T-helper 2 cell treated with Interferon-gamma antibody and Interleukin-4, amounts not matched to agents 5 μg/mL and 100 μg/mL, for 36 hours (primary cell): ENCODE results near the gene THBS2.

Source experiments
- DNase-seq: peaks from one replicate; pipeline ENCODE4 v3.0.0; 2021; ENCODE audit warnings: low spot score
- H3K27ac Mint-ChIP-seq: one replicate; pipeline ENCODE4 v1.8.0; 2021; ENCODE audit warnings: mild to moderate bottlenecking, mixed read lengths
- H3K27me3 Mint-ChIP-seq: one replicate; pipeline ENCODE4 v1.8.0; 2021; ENCODE audit warnings: low read depth, mixed read lengths
- H3K36me3 Mint-ChIP-seq: one replicate; pipeline ENCODE4 v1.8.0; 2021; ENCODE audit warnings: low read depth, mixed read lengths
- H3K4me1 Mint-ChIP-seq: one replicate; pipeline ENCODE4 v1.8.0; 2021; ENCODE audit warnings: low read depth, mixed read lengths
- H3K4me3 Mint-ChIP-seq: one replicate; pipeline ENCODE4 v1.8.0; 2022; ENCODE audit warnings: mild to moderate bottlenecking, moderate library complexity, mixed read lengths
- H3K9me3 Mint-ChIP-seq: one replicate; pipeline ENCODE4 v1.8.0; 2021; ENCODE audit warnings: mixed read lengths

THBS2 gene

GRCh38 chr6:169251371-169251802 lies 2.3 kb downstream of the THBS2 start:
- H3K4me1 Mint-ChIP-seq: peaks cover 3% of the 10 kb centered on the region
- H3K27me3 Mint-ChIP-seq: peaks cover 56% of the 10 kb centered on the region
- DNase-seq: no peak
- H3K4me3 Mint-ChIP-seq: no peak overlapping the region
- peaks cover 10% of the 10 kb centered on the region for H3K9me3 Mint-ChIP-seq
- no peak overlapping the region for H3K27ac Mint-ChIP-seq
- H3K36me3 Mint-ChIP-seq: no peaks in the 10 kb centered on the region

DNA sequence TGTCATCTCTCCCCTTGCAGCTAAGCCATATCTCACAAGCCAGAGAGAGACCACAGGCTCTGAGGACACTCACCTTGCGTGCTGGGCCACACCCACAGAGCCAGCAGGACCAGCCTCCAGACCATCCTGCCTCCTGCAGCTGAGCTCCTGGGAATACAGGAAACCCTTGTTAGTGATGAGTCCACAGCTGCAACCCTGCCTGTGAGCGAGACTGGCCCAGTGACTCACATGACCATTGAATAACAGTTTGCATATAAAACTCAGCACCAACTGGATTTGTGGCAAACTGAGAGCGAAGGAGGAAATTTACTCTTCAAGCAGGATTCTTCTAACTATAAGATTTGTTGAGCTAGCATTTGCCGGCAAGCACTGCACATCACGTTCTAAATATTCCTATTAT lies 3.0 kb downstream of the THBS2 start:
- H3K27ac Mint-ChIP-seq: no peak overlapping the region
- H3K36me3 Mint-ChIP-seq: no peaks in the 10 kb centered on the region
- DNase-seq: no peak
- H3K27me3 Mint-ChIP-seq: peaks cover 52% of the 10 kb centered on the region
- no peak overlapping the region for H3K4me3 Mint-ChIP-seq
- H3K4me1 Mint-ChIP-seq: peaks cover 3% of the 10 kb centered on the region
- peaks cover 10% of the 10 kb centered on the region for H3K9me3 Mint-ChIP-seq

DNA sequence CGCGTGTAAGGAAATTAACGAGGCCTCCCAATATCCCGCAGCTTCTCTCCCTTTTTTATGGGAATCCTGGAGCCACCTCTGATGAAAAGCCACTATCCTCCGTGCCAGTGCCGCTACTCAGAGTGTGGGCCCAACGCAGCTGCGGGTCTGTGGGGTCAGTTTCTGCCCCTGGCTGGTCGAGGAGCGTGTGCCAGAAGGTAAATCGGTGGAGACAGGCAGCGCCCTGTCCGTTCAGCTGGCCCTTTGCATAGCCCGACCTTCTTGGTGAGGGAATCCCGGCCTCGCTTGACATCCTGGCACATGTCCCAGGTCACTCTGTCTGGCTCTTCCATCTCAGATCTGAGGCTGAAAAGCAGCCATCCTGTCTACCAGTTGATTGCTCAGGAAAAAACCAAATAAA lies 4.6 kb downstream of the THBS2 start:
- H3K4me3 Mint-ChIP-seq: no peak overlapping the region
- peaks cover 3% of the 10 kb centered on the region for H3K4me1 Mint-ChIP-seq
- peaks cover 37% of the 10 kb centered on the region for H3K27me3 Mint-ChIP-seq
- no peak overlapping the region for H3K27ac Mint-ChIP-seq
- no peaks in the 10 kb centered on the region for H3K36me3 Mint-ChIP-seq
- DNase-seq: no peak
- H3K9me3 Mint-ChIP-seq: peaks cover 10% of the 10 kb centered on the region

DNA sequence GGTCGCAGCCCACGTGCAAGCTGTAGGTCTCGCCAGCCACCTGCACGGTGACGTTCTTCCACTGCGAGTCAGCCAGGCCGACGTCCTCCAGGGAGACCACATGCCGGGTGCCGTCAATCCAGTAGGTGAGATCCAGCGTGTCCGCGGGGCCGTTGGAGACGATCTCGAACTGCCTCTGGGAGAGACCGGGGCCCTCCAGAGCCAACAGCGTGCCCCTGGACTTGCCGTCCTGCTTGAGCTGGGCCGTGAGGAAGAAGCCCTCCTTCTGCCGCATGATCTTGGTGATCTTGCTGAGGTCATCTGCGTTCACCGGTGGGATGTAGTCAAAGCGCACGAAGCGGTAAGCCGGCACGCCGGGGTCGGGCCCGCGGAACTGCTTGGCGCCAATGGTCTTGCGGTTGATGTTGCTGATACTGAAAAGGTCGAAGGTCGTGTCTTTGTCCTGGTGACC lies 5.1 kb downstream of the THBS2 start:
- Mint-ChIP-seq H3K27ac (no peak overlapping the region), H3K9me3 (peaks cover 10% of the 10 kb centered on the region), H3K4me1 (peaks cover 2% of the 10 kb centered on the region), H3K27me3 (peaks cover 32% of the 10 kb centered on the region), H3K4me3 (no peak overlapping the region), H3K36me3 (no peaks in the 10 kb centered on the region)
- no peak for DNase-seq

- Mint-ChIP-seq H3K36me3 (no peaks in the 10 kb centered on the region), H3K9me3 (peaks cover 10% of the 10 kb centered on the region), H3K4me1 (no peaks in the 10 kb centered on the region), H3K4me3 (no peak overlapping the region), H3K27me3 (peaks cover 27% of the 10 kb centered on the region), H3K27ac (no peak overlapping the region)
- no peak for DNase-seq
Observed at GRCh38 chr6:169247991-169248390, 5.7 kb downstream of the THBS2 start.

DNA sequence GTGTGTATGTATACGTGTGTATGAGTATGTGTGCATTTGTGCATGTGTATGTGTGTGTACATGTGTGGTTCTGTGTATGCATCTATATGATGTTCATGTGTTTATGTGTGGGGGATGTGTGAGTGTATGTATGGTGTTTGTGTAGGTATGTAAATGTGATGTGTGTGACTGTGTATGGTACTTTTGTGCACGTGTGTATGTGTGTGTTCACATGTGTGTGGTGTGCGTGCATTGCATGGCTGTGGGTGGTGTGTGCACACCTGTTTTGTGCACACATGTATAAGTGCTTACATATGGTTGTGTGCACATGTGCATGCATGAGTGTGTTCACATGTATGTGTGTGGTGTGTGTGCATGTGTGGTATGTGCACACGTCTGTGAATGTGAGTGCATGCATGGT lies 6.2 kb downstream of the THBS2 start:
- H3K4me1 Mint-ChIP-seq: no peaks in the 10 kb centered on the region
- H3K36me3 Mint-ChIP-seq: no peaks in the 10 kb centered on the region
- DNase-seq: no peak
- no peak overlapping the region for H3K4me3 Mint-ChIP-seq
- peaks cover 10% of the 10 kb centered on the region for H3K9me3 Mint-ChIP-seq
- no peak overlapping the region for H3K27ac Mint-ChIP-seq
- H3K27me3 Mint-ChIP-seq: peaks cover 21% of the 10 kb centered on the region

GRCh38 chr6:169246445-169246844 lies 7.2 kb downstream of the THBS2 start:
- H3K27me3 Mint-ChIP-seq: peaks cover 12% of the 10 kb centered on the region
- no peak overlapping the region for H3K4me3 Mint-ChIP-seq
- H3K27ac Mint-ChIP-seq: no peak overlapping the region
- H3K9me3 Mint-ChIP-seq: peaks cover 10% of the 10 kb centered on the region
- no peaks in the 10 kb centered on the region for H3K4me1 Mint-ChIP-seq
- no peak for DNase-seq
- H3K36me3 Mint-ChIP-seq: no peaks in the 10 kb centered on the region

- H3K4me3 Mint-ChIP-seq: no peak overlapping the region
- no peak for DNase-seq
Observed at GRCh38 chr6:169244684-169245383, 8.8 kb downstream of the THBS2 start.

DNA sequence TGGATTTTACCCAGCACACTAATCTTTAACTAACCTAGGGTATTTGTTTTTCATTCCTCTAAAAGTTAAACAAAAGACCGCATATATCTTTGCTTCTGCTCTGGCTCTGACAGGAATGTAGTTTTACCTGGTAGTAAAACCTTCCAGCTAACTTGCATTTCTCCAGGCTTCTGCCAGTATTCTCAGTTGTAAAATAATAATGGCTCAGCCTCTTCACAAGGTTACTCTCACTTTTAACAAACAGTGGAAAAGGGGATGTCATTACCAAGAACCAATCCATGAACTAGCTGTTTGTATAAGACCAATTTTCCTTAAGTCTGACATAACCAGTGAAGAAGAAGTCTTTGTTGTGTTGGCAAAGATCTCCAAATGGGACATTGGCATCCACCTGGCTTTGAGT lies 10.0 kb downstream of the THBS2 start:
- no peak overlapping the region for H3K4me3 Mint-ChIP-seq
- H3K4me1 Mint-ChIP-seq: no peaks in the 10 kb centered on the region
- H3K36me3 Mint-ChIP-seq: no peaks in the 10 kb centered on the region
- no peak overlapping the region for H3K27ac Mint-ChIP-seq
- no peaks in the 10 kb centered on the region for H3K27me3 Mint-ChIP-seq
- peaks cover 10% of the 10 kb centered on the region for H3K9me3 Mint-ChIP-seq
- DNase-seq: no peak

More at GRCh38 chr6:169244684-169245383, 8.8 kb downstream of the THBS2 start:
- H3K27me3 Mint-ChIP-seq: no peaks in the 10 kb centered on the region
- no peaks in the 10 kb centered on the region for H3K4me1 Mint-ChIP-seq
- H3K9me3 Mint-ChIP-seq: peaks cover 10% of the 10 kb centered on the region
- no peak overlapping the region for H3K27ac Mint-ChIP-seq
- H3K36me3 Mint-ChIP-seq: no peaks in the 10 kb centered on the region

DNA sequence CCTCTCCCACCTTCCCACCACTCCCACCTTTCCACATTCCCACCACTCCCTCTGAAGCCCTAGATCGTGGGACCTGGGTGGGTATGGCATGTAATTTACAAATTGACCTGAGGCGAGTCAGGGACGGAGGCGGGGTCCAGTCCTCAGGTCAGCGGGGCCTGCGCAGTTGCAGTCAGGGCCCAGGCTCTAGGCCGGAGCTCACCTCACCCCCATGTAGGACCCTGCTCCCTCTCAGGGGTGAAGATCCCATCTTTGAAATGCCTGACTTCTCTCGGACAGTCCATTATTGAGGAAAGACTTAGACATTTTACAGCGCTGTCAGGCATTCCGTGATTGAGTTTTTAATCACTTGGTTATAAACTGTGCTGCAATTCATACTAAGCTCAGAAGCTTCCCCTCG lies 10.5 kb downstream of the THBS2 start:
- Mint-ChIP-seq H3K4me3 (no peak overlapping the region), H3K36me3 (no peaks in the 10 kb centered on the region), H3K9me3 (peaks cover 10% of the 10 kb centered on the region), H3K27me3 (no peaks in the 10 kb centered on the region), H3K4me1 (no peaks in the 10 kb centered on the region), H3K27ac (no peak overlapping the region)
- DNase-seq: no peak

GRCh38 chr6:169241688-169242350 lies 11.8 kb downstream of the THBS2 start:
- Mint-ChIP-seq H3K4me3 (no peak overlapping the region), H3K27me3 (no peaks in the 10 kb centered on the region), H3K27ac (no peak overlapping the region), H3K9me3 (no peaks in the 10 kb centered on the region), H3K4me1 (no peaks in the 10 kb centered on the region), H3K36me3 (no peaks in the 10 kb centered on the region)
- DNase-seq: no peak

- H3K27ac Mint-ChIP-seq: no peak overlapping the region
- no peaks in the 10 kb centered on the region for H3K36me3 Mint-ChIP-seq
- no peaks in the 10 kb centered on the region for H3K27me3 Mint-ChIP-seq
- H3K4me1 Mint-ChIP-seq: no peaks in the 10 kb centered on the region
- H3K4me3 Mint-ChIP-seq: no peak overlapping the region
- no peaks in the 10 kb centered on the region for H3K9me3 Mint-ChIP-seq
- DNase-seq: no peak
Observed at GRCh38 chr6:169240591-169241390, 12.9 kb downstream of the THBS2 start.

DNA sequence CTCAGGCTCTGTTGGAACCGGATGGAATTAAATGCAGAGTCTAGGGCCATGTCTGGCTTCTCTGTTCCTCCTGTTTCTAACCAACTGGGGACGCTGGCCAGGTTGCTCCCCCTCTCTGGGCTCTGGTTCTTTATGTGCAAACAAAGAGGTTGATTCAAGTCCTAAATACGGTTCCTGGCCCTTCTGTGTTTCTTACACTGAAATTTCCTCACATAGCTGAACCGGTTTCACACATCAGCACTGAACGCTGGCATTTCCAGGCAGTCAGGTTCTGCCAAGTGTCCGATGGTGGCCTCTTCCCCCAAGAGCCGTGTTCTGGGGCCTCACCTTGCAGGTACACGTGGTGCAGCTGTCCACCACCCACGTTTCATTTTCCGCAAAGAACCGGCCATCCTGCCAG lies 13.5 kb downstream of the THBS2 start:
- no peaks in the 10 kb centered on the region for H3K4me1 Mint-ChIP-seq
- H3K36me3 Mint-ChIP-seq: no peaks in the 10 kb centered on the region
- no peaks in the 10 kb centered on the region for H3K27me3 Mint-ChIP-seq
- no peak for DNase-seq
- H3K4me3 Mint-ChIP-seq: no peak overlapping the region
- peaks cover 4% of the 10 kb centered on the region for H3K9me3 Mint-ChIP-seq
- H3K27ac Mint-ChIP-seq: no peak overlapping the region

DNA sequence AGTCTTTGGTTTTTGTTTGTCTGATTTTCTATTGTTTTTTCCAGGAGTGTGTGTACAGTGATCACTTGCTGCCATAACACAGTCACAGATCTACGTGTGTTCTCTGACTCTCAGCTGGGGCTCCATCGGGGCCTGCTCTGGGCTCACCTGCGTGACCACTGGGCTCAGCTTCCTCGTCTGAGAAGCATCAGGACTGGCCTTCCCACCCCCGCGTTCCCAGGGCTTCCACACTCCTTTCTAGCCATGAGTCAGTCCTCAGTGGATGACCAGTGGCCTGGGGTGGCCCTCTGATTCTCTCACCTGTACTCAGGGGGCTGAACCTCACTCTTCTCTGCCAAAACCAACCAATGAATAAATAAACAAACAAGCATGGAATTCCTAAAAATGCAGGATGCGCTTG lies 14.5 kb downstream of the THBS2 start:
- no peak overlapping the region for H3K27ac Mint-ChIP-seq
- no peak overlapping the region for H3K4me3 Mint-ChIP-seq
- H3K36me3 Mint-ChIP-seq: no peaks in the 10 kb centered on the region
- DNase-seq: no peak
- peaks cover 7% of the 10 kb centered on the region for H3K9me3 Mint-ChIP-seq
- H3K27me3 Mint-ChIP-seq: no peaks in the 10 kb centered on the region
- no peaks in the 10 kb centered on the region for H3K4me1 Mint-ChIP-seq
